Nephron progenitor cell (in vitro differentiated cells): ENCODE results near the gene RNF141.
A peak's percentile ranks its signal among the peaks of the same experiment; 100 is the strongest.

Experiments
- DNase-seq: peaks from one replicate; pipeline ENCODE4 v3.0.0; 2021
- H3K27ac Mint-ChIP-seq: 2 replicates; pipeline ENCODE4 v1.8.0; 2021; ENCODE audit warnings: mild to moderate bottlenecking, moderate library complexity, mixed read lengths
- H3K27me3 Mint-ChIP-seq: 2 replicates; pipeline ENCODE4 v1.8.0; 2021; ENCODE audit warnings: mild to moderate bottlenecking, low read depth, mixed read lengths; ENCODE audit not compliant: poor library complexity
- H3K36me3 Mint-ChIP-seq: 2 replicates; pipeline ENCODE4 v1.8.0; 2021; ENCODE audit warnings: low read depth, mixed read lengths
- H3K4me1 Mint-ChIP-seq: 2 replicates; pipeline ENCODE4 v1.8.0; 2021; ENCODE audit warnings: mixed read lengths
- H3K4me3 Mint-ChIP-seq: 2 replicates; pipeline ENCODE4 v1.8.0; 2021; ENCODE audit warnings: mild to moderate bottlenecking, moderate library complexity, mixed read lengths
- H3K9me3 Mint-ChIP-seq: 2 replicates; pipeline ENCODE4 v1.8.0; 2021; ENCODE audit warnings: mild to moderate bottlenecking, moderate library complexity, mixed read lengths
- CTCF ChIP-seq: fragments of 200-600 bp; sonication (generic); IDR thresholded peaks from 2 replicates; pipeline ENCODE4 v1.5.0; 2021; ENCODE audit warnings: antibody characterized with exemption

RNF141 gene

GRCh38 chr11:10483584-10483983 is 57.4 kb downstream of the RNF141 start:
- Mint-ChIP-seq H3K4me3 (no peak overlapping the region), H3K27ac (no peak overlapping the region), H3K4me1 (peaks cover 23% of the 10 kb centered on the region), H3K36me3 (no peaks in the 10 kb centered on the region), H3K27me3 (peaks cover 6% of the 10 kb centered on the region), H3K9me3 (no peaks in the 10 kb centered on the region)
- DNase-seq, result no peak
- no peak for TF ChIP-seq CTCF

GRCh38 chr11:10483174-10483573 is 57.8 kb downstream of the RNF141 start:
- Mint-ChIP-seq H3K36me3 (no peaks in the 10 kb centered on the region), H3K9me3 (no peaks in the 10 kb centered on the region), H3K27ac (no peak overlapping the region), H3K27me3 (peaks cover 4% of the 10 kb centered on the region), H3K4me1 (peaks cover 23% of the 10 kb centered on the region), H3K4me3 (no peak overlapping the region)
- DNase-seq, result no peak
- no peak for TF ChIP-seq CTCF

- TF ChIP-seq CTCF, result no peak
- Mint-ChIP-seq H3K36me3 (no peaks in the 10 kb centered on the region), H3K9me3 (no peaks in the 10 kb centered on the region), H3K27me3 (no peaks in the 10 kb centered on the region), H3K4me3 (no peak overlapping the region), H3K27ac (no peak overlapping the region), H3K4me1 (peaks cover 25% of the 10 kb centered on the region)
- no peak for DNase-seq
These were observed 59.2 kb downstream of the RNF141 start for GRCh38 chr11:10481560-10482349.

GRCh38 chr11:10480760-10481159 is 60.2 kb downstream of the RNF141 start:
- Mint-ChIP-seq H3K4me1 (peaks cover 25% of the 10 kb centered on the region), H3K36me3 (no peaks in the 10 kb centered on the region), H3K27me3 (no peaks in the 10 kb centered on the region), H3K27ac (peak overlapping the region; percentile 53), H3K4me3 (no peak overlapping the region), H3K9me3 (no peaks in the 10 kb centered on the region)
- TF ChIP-seq CTCF, result no peak
- no peak for DNase-seq

- peaks cover 5% of the 10 kb centered on the region for H3K27me3 Mint-ChIP-seq
- DNase-seq, result no peak
- peaks cover 25% of the 10 kb centered on the region for H3K4me1 Mint-ChIP-seq
- TF ChIP-seq CTCF, result no peak
- H3K27ac Mint-ChIP-seq, result no peak overlapping the region
- no peaks in the 10 kb centered on the region for H3K36me3 Mint-ChIP-seq
- H3K9me3 Mint-ChIP-seq, result no peaks in the 10 kb centered on the region
- no peak overlapping the region for H3K4me3 Mint-ChIP-seq
These were observed 61.0 kb downstream of the RNF141 start for GRCh38 chr11:10480026-10480425.
